CD4-positive, alpha-beta T cell treated with Interleukin-1 beta for 1 hour (primary cell): ENCODE results near the gene FOXN4.

Source experiments
- DNase-seq, 2 donors: peaks; one replicate each; pipeline ENCODE4 v3.0.0-alpha.2; 2020 to 2022

FOXN4 gene

DNA sequence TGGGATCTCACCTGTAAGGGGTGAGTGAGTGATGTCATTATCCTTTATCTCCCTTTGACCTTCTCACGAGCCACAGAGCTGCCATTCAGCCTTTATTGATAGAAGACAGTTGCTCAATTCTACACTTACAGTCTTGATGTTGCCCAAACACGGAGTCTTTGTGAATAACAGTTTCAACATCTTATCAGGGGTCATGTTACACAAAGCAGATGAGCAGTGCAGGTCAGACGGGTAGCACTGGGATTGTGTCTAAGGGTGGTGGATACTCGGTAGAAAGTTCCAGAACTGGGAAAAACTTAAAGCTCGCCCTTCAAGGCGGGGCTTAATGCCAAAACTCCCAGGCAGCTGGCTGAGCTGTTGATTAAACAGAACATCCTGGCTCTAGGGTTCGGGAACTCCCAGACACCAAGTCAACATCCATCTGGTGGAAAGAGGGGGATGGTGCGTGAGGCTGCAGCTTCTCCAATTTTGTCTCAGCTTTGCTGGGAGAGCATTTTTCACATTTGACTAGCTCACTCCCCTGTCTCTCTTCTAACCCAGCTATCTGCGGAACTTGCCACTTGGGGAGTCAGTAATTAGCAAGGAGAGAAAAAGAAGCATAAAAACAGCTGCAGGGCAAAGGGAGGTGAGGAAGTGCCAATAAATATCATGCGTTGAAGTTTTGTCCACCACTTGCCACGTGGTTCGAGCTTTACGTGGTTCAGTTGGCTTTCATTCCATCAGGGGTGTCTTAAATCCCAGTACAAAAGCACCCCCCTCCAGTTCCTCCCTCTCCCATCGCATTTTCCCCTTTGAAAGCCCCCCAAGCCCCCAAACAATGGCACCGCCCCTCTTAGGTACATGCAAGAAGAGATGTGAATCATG lies 31.0 kb downstream of the FOXN4 start:
- no peak for DNase-seq

DNA sequence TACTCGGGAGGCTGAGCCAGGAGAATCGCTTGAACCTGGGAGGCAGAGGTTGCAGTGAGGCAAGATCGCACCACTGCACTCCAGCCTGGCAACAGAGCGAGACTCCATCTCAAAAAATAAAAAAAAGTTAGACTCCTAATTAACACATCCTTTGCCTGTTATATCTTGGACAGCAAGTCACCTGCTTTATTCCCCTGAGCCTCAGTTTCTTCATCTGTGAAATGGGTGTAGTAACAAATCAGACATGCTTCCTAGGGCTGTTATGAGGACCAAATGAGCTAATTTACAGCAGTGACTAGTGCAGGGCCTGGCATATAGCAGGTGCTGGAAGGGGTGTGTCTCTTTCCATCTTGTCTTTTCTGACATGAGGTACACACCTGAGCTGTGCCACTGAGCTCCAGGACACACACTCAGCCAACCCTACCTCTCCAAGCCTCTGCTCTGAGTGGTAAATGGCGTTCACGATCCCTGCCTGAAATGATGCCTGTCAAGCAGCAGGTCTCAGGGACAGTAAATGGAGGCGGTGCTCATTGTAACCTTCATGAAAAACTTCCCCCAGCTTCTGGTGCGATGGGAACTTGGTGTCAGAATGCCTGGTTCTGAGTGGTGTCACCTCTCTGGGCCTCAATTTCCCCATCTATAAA lies 31.7 kb downstream of the FOXN4 start:
- DNase-seq: no peak

DNA sequence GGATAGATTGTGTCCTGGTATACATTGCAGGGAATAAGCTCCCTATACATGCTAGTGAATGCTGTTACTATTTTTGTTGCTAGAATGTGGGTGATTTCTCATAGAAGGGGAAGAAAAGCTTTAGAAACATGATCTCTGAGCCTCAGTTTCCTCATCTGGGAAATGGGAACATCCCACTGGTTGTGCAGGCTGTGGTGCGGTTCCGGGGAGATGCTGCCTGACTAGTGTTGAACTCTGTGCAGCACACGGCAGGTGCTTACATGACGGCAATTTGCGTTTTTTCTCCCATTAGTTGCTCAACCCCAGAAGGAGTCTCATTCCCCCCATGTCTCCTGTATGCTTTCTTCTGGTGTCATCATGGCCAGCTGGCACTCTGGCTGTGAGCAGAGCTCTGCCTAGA lies 32.9 kb downstream of the FOXN4 start:
- no peak for DNase-seq

DNA sequence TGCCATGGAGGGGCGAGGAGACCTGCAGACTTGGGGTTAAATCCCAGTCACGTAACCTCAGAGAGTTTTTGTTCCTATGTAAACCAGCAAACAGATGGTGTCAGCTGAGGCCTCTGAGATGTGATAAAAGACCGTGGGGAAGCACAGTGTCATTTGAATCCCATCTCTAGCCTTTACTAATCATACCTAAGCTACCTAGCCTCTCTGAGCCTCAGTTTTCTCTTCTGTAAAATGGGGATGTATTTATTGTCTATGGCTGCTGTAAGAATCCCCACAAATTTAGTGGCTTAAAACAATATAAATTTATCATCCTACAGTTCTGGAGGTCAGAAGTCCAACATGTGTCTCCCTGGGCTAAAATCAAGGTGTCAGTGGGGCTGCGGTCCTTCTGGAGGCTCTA lies 33.9 kb downstream of the FOXN4 start:
- DNase-seq: no peak

DNA sequence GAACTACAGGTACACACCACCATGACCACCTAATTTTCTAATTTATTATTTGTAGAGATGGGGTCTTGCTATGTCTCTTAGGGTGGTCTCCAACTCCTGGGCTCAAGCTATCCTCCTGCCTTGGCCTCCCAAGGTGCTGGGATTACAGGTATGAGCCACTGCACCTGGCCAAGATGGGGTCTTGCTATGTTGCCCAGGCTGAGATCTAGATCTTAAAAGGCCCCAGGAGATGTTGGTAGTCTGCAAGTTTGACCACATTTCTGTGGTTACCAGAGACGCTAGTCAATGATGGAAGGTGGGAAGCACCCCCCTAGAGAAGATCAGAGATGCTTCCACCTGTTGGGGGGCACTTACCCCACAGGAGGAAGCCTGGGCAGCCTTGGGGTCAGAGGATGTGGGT lies 34.7 kb downstream of the FOXN4 start:
- DNase-seq: no peak

DNA sequence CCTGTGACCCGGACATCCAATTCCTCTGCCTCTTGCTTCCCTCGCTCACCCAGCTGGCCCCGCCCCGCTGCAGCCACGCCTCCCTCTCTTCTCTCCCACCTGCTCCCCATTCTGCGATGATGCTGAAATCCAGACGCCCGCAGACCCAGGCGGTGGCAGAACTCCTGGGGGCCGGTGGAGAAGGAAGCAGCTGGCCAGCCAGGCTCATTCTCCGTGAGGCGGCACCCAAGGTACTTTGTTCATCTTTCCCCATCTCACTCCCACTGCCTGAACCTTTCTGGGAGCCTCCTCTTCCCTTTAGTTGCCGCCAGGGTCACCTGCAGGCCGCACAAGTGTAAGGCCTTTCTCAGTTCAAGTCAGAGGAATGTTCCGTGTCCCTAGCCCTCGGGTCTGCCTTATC lies 35.7 kb downstream of the FOXN4 start:
- DNase-seq: no peak

DNA sequence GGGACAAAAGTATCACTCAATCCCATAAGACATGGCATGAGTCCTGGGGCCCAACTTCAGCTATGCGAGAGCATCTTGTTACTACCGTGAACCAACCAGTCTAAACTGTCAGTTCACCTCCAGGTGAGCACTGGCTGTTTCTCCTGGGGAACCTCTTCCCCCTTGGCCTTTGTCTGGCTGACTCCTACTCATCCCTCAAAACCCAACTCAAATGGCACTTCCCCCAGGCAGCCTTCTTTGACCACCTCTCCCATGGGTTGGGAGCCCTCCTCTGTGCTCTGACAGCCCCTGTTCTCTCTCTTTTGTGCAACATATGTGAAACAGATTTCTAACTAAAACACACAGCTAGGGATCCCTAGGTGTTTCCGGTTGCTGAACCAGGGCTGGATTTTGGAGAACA lies 37.7 kb downstream of the FOXN4 start:
- DNase-seq: no peak

DNA sequence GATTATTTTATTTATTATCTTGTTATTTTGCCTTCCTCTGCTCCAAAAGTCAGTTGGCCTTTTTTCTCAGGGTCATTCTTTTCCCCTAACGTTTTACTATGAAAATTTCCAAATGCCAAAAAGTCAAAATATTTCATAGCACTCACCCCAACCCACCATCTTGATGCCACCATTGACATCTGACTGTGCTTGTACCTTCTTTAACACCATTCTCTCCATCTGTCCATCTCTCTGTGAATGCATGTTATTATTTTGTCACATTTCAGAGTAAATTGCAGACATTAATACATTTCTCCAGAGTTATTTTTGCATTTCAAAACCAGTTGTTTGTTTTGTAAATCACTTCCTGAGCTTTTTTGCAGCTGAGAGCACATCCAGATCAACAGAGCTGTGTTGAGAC lies 38.6 kb downstream of the FOXN4 start:
- no peak for DNase-seq

DNA sequence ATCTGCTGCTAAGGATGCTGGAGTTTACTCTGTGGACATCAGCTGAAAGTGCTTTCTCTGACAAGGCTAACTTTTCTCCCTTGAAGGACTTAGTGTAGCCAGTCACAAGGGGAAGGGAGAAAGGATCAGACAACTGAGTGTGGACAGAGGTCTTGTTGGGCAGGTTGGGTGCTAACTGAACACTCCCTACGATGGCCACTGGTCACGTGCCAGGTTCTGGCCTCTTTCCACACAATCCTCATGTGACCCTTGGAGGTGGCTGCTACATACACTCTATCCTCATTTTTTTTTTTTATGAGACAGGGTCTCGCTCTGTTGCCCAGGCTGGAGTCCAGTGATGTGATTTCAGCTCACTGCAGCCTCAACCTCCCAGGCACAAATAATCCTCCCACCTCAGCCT lies 39.7 kb downstream of the FOXN4 start:
- DNase-seq: no peak

DNA sequence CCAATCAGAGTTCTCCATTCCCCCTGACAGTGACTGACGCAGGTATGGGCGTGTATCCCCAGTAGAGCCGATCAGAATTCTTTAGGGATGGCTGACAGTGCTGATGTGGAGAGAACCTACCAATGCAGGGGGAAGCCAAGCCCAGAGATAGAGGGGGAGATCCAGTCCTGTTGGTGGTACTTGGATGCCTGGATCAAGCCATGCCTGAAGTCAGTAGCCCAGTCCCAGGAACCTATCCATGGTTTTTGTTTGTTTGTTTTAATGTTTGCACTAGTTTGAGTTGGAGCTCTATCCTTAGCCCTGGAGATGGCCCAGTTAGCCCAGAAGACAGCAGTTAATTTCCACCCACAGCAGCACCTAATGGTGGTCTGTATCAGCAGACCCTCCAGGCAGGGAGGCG lies 40.2 kb downstream of the FOXN4 start:
- DNase-seq: no peak

DNA sequence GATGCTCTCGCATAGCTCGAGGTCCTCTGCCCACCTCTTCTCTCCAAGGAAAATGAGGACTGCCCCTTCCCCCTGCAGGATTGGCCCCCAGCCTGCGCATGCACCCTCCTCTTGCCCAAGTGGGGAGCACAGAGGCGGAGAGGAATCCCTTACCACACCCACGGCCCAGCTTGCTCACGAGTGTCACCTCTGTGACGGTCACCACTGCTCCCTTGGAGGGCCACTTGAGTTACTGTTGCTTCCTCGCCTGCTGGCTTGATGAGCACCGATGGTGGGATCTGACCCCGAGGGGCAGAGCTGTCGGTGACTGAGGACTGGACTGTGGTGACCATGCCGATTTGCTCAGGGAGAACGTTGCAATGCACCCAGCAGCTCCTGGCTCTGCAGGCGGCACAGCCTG lies 41.7 kb downstream of the FOXN4 start:
- DNase-seq: no peak

DNA sequence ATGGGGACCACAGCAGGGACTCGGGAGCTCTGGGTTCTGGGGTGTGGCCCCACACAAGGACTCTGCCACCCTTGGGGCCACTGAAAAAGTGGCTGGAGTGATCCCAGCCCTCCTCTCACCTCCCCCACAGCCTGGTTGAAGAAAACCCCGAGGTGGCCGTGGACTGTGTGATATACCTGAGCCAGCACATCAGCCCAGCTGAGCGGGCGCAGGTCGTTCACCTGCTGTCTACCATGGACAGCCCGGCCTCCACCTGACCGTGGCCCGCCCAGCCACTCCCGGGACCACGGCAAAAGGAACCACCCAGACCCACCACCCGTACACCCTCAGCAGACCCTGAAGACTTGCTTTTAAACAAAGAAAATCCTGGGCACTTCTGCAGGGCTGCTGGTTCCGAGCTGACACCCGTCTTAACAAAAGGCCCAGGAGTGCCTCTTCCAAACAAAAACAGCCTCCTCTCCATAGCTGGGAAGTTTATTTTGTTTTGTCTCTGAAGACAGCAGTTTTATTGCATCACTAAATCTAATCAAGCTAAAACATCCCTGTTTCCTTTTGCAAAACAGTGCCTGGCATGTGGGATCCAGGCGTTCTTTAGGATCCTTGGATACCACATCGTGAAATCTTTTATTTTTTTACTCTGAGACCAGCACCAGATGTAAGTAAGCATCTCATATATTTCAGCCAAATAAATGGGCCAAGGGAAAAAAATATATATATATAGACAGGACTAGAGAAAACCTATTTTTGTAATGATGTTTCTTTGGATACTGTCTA lies 42.8 kb downstream of the FOXN4 start:
- no peak for DNase-seq

DNA sequence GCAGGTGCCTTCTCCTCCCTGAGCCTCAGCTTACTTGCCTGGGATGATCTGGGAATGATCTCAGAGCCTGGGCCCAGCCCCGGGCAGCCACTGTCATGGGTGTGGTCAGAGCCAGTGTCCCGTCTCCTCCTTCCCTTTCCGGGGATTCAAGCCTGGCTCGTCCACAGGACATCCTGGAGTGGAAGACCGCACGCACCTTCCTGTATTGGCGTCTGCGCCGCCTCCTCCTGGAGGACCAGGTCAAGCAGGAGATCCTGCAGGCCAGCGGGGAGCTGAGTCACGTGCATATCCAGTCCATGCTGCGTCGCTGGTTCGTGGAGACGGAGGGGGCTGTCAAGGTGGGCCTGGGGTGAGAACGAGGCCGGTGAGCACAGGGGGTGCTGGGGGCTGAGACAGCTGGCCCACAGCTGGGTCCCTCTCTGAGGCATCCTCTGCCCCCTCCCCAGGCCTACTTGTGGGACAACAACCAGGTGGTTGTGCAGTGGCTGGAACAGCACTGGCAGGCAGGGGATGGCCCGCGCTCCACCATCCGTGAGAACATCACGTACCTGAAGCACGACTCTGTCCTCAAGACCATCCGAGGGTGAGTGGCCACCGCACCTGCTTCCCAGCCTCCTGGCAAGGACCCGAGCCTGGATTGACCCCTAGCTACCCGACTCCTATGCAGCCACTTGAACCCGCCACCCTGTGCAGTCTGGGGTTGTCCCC lies 44.0 kb downstream of the FOXN4 start:
- no peak for DNase-seq

DNA sequence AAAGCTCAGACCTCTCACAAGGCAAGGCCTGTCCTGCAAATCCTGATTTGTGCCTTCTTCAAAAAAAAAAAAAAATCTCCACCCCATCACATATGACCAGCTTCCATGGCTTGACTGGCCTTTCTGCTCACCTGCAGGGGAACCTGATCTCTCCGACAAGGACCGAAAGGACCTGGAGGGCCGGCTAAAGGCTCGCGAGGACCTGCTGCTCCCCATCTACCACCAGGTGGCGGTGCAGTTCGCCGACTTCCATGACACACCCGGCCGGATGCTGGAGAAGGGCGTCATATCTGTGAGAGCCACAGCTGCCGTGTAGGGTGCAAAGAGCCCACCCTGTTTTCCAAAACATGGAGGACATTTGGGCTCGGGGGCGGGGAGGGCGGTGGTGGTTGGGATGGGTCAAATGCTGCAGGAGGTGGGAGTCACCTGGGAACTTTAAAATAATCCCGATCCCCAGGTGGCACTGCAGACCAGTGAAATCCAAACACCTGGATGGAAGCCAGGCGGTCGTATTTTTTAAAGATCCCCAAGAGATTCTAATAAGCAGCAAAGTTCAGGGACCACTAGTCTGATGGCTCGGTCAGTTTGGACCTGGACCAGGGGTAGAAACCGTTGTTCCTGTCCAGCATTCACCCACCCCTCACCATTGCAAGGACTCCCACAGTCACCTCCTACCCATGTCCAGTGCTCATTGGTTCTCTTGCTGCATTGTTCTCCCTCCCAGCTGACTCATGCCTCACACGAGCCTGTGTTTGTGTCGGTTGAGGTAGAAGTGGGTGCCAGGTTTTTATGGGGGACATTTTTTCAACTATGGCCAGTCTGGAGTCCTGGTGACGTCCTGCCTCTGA lies 44.8 kb downstream of the FOXN4 start:
- peak; percentile 18 to 35 for DNase-seq

DNA sequence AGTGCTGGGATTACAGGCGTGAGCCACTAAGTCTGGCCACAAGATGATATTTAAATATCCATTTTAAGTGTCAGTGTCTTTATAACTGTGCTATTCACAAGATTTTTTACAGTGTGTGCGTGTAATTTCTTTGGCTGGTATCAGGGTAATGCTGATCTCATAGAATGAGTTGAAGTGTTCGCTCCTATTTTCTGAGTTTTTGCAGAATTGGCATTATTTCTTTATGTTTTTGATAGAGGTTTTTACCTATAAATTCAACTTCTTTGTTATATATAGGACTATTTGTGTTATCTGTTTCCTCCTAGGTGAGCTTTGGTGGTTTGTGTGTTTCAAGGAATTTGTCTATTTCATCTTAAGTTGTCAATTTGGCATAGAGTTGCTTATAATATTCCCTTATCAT lies 45.6 kb downstream of the FOXN4 start:
- DNase-seq: no peak

DNA sequence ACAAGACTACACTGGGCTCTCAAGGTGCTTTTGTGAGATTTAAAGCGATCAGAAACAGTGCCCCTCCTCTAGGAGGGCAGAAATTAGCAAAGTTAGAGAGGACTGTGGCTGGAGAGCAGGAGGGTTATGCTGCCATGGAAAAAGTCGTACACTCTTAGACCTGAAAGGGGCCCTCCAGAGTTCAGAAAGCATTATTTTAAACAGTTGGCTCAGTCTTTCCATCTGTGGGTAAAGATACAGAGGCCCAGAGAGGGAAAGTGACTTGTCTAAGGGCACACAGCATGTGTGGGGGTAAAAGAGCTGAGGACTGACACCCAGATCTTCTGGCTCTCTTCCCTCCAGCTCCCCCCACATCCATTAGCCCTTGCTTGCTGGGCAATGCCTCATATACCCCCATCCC lies 47.1 kb downstream of the FOXN4 start:
- DNase-seq: no peak

DNA sequence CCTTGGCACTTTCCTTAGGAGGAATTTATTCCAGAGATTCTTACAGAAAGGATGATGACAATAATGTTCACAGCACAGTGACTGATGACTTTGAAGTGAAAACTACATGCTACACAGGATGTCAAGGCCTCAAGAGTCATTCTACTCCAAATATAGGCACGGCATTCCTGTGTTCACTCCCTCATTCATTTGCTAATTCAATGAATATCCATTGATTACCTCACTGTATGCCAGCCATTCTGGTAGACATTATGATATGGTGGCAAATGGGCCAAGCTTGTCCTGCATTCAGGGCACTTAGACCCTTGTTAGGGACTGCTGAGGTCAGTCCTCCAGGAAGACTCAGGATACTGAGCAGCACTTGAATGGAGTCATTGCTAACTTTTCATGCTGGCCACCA lies 48.0 kb downstream of the FOXN4 start:
- no peak for DNase-seq

DNA sequence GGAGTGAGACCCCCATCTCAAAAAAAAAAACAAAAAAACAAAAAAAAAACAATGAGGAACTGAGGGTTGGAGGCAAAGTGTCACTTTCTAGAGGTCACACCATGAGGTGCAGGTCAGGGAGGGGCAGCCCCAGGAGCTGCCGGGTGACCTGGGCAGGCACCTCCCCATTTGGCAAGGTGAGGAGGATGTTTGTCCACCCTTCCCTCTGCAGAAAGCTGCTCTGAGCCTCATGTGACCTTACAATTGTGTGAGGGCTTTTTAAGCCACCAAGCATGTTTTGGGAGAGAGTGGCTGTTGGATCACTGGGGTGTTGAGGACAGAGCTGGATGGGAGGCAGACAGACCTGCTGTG lies 49.6 kb downstream of the FOXN4 start:
- no peak for DNase-seq

DNA sequence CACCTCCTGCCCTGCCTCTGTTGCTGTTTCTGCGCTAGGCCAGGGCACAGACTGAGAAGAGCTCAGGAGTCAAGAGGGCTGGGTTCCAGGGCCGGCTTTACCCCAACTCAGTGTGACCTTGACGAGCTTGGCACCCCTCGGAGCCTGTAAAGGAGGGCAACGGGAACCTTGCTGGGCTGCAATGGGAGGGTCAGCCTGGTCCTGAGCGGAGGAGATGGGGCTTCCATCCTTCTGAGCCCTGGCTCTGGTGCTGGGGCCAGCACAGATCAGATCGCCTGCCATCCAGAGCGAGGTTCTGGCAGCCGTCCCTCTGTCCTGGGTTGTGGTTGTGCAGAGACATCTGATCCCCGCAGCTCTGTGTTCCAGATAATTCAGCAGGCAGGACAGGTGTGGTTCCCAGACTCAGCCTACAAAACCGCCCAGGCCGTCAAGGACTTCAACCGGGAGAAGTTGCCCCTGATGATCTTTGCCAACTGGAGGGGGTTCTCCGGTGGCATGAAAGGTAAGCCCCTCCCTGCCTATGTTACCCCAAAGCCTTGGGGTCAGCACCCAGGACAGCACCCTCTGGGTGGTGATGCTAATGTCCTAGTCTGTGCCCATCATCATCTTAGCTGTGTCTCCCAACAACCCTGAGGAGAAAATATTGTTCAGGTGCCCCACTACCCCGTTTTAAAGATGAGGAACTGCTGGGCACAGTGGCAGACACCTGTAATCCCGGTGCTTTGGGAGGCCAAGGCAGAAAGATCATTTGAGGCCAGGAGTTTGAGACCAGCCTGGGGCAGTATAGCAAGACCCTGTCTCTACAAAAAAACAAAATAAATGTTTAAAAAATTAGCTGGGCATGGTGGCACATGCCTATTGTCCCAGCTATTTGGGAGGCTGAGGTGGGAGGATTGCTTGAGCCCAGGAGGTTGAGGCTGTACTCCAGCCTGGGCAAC lies 50.2 kb downstream of the FOXN4 start:
- no peak for DNase-seq

DNA sequence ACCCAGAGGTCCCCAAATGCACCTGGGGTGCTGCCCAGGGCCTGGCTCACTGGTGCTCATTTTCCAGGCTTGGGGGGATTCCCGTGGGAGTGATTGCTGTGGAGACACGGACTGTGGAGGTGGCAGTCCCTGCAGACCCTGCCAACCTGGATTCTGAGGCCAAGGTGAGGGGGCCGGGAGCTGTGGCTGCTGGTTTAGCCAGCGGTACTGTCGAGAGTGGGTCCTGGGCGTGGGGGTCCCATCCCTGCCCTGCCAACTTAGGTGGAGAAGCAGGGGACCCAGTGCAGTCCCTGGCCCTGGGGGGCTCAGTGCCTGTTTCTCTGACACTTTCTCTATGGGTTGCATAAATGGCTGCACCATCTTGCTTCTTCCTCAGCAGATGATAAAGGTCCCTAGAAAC lies 50.9 kb downstream of the FOXN4 start:
- DNase-seq: no peak

DNA sequence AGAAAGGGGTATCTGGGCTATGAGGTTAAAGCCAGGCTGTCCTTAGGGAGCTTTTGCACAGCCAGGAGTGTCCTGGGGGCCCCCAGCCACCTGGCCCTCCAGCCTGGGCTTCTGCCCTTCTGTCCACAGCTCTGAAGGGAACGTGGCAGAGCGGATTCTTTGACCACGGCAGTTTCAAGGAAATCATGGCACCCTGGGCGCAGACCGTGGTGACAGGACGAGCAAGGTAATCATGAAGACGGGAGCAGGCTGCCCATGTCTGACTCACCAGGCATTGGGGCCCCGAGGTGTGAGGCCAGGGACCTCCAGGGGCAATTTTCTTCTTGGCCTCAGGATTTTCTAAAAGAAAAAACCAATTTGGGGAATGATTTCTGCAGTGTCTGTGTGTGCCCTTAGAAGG lies 53.1 kb downstream of the FOXN4 start:
- DNase-seq: no peak
